Testis (tissue), 3 donors: ENCODE measurements around the gene WNT2B. TPM values are rescaled to one million over a fixed set of nuclear protein-coding genes. Genes with fewer than 3 reads are reported as not detected.
A peak's percentile ranks its signal among the peaks of the same experiment; 100 is the strongest.
"Not testable (repeated sequence)": the region's sequence is repeated elsewhere in the genome, so short reads cannot be mapped to it uniquely, and the experiment has no call there.

Source experiments
- DNase-seq: peaks from one replicate; pipeline ENCODE4 v3.0.0-alpha.2; 2019
- H3K27ac ChIP-seq, 2 donors: fragments of 200-600 bp; sonication (generic); one replicate each; pipeline ENCODE4 v1.5.1; 2019
- H3K27me3 ChIP-seq: fragments of 200-600 bp; sonication (generic); one replicate; pipeline ENCODE4 v1.5.1; 2019
- H3K36me3 ChIP-seq: fragments of 200-600 bp; sonication (generic); one replicate; pipeline ENCODE4 v1.5.1; 2017; ENCODE audit warnings: low read depth; ENCODE audit errors: missing control alignments
- H3K4me1 ChIP-seq: fragments of 200-600 bp; sonication (generic); one replicate; pipeline ENCODE4 v1.5.1; 2019
- H3K4me3 ChIP-seq, 2 donors: fragments of 200-600 bp; sonication (generic); one replicate each; pipeline ENCODE4 v1.5.1; 2017 to 2019
- H3K9me3 ChIP-seq: fragments of 200-600 bp; sonication (generic); one replicate; pipeline ENCODE4 v1.5.1; 2017
- CTCF ChIP-seq, 3 experiments: fragments of 450-650 bp in 2 of 3; fragments of 200-600 bp in 1 of 3; sonication (generic) in 1 of 3; IDR thresholded peaks; one replicate each; pipeline ENCODE4 v1.5.1; 2016 to 2019; ENCODE audit warnings: antibody characterized with exemption in 3 of 3, mild to moderate bottlenecking in 2 of 3, moderate library complexity in 1 of 3
- POLR2A ChIP-seq: fragments of 450-650 bp; IDR thresholded peaks from one replicate; pipeline ENCODE4 v1.6.1; 2017; ENCODE audit warnings: antibody characterized with exemption, mild to moderate bottlenecking, moderate library complexity
- WGBS, 2 donors: methylation state at CpG; one replicate each; pipeline ENCODE4 v1.1.5; 2018; 5-methylcytosine and 5-hydroxymethylcytosine counted together
- intact Hi-C: fragments of 100-400 bp; cut with DNase I; formaldehyde crosslinking; loops from one replicate; pipeline ENCODE4 v1.15.1; 2023; ENCODE audit warnings: low total_unique reads
- polyA plus RNA-seq: library from polyadenylated mRNA; stranded (reverse); fragments of 350-450 nt; fragmentation: Illumina TruSeq; extraction: RNeasy Lipid Tissue Mini Kit (QIAGEN cat#74804); gene quantifications from one replicate; pipeline ENCODE4 v1.2.3, GENCODE V29; 2014; ENCODE audit warnings: low read depth, low replicate concordance; ENCODE audit not compliant: insufficient read depth
- total RNA-seq, 2 donors: library from RNA; depleted of rRNA; stranded (reverse); fragments of >200 nt; gene quantifications; one replicate each; pipeline ENCODE4 v1.2.3, GENCODE V29; 2016

The WNT2B gene
- total and polyA plus RNA-seq, 3 donors from 2014 or later: 9.1 to 14.7 (median 10.6) TPM

- no peak overlapping the region for H3K27ac ChIP-seq
- peaks cover 5% of the 10 kb centered on the region for H3K4me1 ChIP-seq
- intact Hi-C loops: no loop called here
- no peaks in the 10 kb centered on the region for H3K36me3 ChIP-seq
- H3K9me3 ChIP-seq: no peaks in the 10 kb centered on the region
- no peaks in the 10 kb centered on the region for H3K27me3 ChIP-seq
- no peak for DNase-seq
- 73 to 79% methylated on average over 3 to 4 of the region's 4 CpGs for WGBS, 2 donors
- TF ChIP-seq POLR2A (no peak), CTCF (IDR thresholded peaks at IDR 0.05) (no peak)
- H3K4me3 ChIP-seq: no peak overlapping the region
These were observed 44.3 kb upstream of the WNT2B start for GRCh38 chr1:112464501-112464900.

GRCh38 chr1:112465122-112465521, 43.6 kb upstream of the WNT2B start:
- H3K4me1 ChIP-seq: peaks cover 5% of the 10 kb centered on the region

GRCh38 chr1:112466078-112466660, 42.6 kb upstream of the WNT2B start:
- Histone ChIP-seq H3K27ac (peak overlapping the region; percentile 40 to 71), H3K36me3 (no peaks in the 10 kb centered on the region), H3K9me3 (no peaks in the 10 kb centered on the region), H3K4me1 (peaks cover 5% of the 10 kb centered on the region), H3K4me3 (peak overlapping the region; percentile 32 to 45), H3K27me3 (no peaks in the 10 kb centered on the region)
- TF ChIP-seq CTCF (IDR thresholded peaks at IDR 0.05) (peak; percentile 85 to 92 (median 92)), POLR2A (no peak)
- DNase-seq: peak; percentile 98
- 1 to 2% methylated on average over 13 to 28 of the region's 31 CpGs for WGBS, 2 donors
- intact Hi-C loops: loop anchor here (5.0 kb wide), 1 partner anchor 74 kb away; no protein-coding TSS in a partner anchor

More at GRCh38 chr1:112465122-112465521, 43.6 kb upstream of the WNT2B start:
- intact Hi-C loops: loop anchor here (5.0 kb wide), 1 partner anchor 73 kb away; no protein-coding TSS in a partner anchor
- DNase-seq: no peak
- no peaks in the 10 kb centered on the region for H3K27me3 ChIP-seq
- 56 to 76% methylated on average over 5 of the region's 5 CpGs for WGBS, 2 donors
- TF ChIP-seq POLR2A (no peak), CTCF (IDR thresholded peaks at IDR 0.05) (no peak)
- no peak overlapping the region for H3K27ac ChIP-seq
- H3K9me3 ChIP-seq: no peaks in the 10 kb centered on the region
- H3K4me3 ChIP-seq: no peak overlapping the region
- H3K36me3 ChIP-seq: no peaks in the 10 kb centered on the region

- intact Hi-C loops, H3K9me3 ChIP-seq, DNase-seq, H3K27ac ChIP-seq, H3K4me3 ChIP-seq, H3K4me1 ChIP-seq, H3K36me3 ChIP-seq, H3K27me3 ChIP-seq: not testable (repeated sequence)
- 81 to 90% methylated on average over 7 of the region's 7 CpGs for WGBS, 2 donors
These were observed 38.4 kb upstream of the WNT2B start for GRCh38 chr1:112470324-112470723.

GRCh38 chr1:112470966-112471365, 37.8 kb upstream of the WNT2B start:
- intact Hi-C loops: no loop called here
- H3K4me1 ChIP-seq: no peaks in the 10 kb centered on the region
- H3K27ac ChIP-seq: no peak overlapping the region
- H3K27me3 ChIP-seq: no peaks in the 10 kb centered on the region
- H3K36me3 ChIP-seq: no peaks in the 10 kb centered on the region
- 93 to 94% methylated on average over 3 of the region's 3 CpGs for WGBS, 2 donors
- TF ChIP-seq POLR2A (no peak), CTCF (IDR thresholded peaks at IDR 0.05) (no peak)
- H3K9me3 ChIP-seq: no peaks in the 10 kb centered on the region
- DNase-seq: no peak
- no peak overlapping the region for H3K4me3 ChIP-seq
